GM12864 (cell line): Measurements from ENCODE around the gene PGM5.

ENCODE experiments used
- DNase-seq: peaks from one replicate; pipeline ENCODE4 v3.0.0-alpha.2; 2011; ENCODE audit warnings: low read depth
- H3K4me3 ChIP-seq: 2 replicates; pipeline ENCODE4 v1.5.1; 2011; ENCODE audit warnings: mild to moderate bottlenecking, low read depth, low read length, control low read depth
- CTCF ChIP-seq: IDR thresholded peaks from 2 replicates; pipeline ENCODE4 v1.5.1; 2011; ENCODE audit warnings: low read depth, mild to moderate bottlenecking, moderate library complexity, low read length, control low read depth, inconsistent platforms; ENCODE audit errors: missing control alignments

Gene PGM5

GRCh38 chr9:68536876-68537615 is 180.6 kb downstream of the PGM5 start:
- no peak for DNase-seq
- no peak overlapping the region for H3K4me3 ChIP-seq
- no peak for TF ChIP-seq CTCF

- TF ChIP-seq CTCF, result no peak
- no peak overlapping the region for H3K4me3 ChIP-seq
- no peak for DNase-seq
Observed at GRCh38 chr9:68537616-68537880, 181.1 kb downstream of the PGM5 start.

DNA sequence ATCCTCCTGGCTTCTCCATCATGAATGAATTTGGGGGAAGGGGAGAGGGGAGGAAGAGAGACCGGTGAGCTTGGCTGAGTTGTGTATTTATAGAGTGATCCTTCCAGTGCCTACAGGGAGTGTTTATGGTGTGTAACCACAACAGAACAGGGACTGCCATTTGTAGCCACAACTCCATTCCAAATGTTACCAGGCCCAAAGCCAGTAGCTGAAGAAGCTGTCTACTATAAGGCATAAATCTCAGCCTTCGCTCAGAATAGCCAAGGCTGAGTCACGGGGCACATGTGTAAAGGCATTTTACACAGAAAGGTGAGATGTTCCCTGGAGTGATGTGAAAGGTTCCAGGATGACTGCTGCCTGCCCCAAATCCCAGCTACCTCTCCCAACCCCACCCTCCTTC is 181.8 kb downstream of the PGM5 start:
- no peak for DNase-seq
- TF ChIP-seq CTCF, result no peak
- H3K4me3 ChIP-seq, result no peak overlapping the region

DNA sequence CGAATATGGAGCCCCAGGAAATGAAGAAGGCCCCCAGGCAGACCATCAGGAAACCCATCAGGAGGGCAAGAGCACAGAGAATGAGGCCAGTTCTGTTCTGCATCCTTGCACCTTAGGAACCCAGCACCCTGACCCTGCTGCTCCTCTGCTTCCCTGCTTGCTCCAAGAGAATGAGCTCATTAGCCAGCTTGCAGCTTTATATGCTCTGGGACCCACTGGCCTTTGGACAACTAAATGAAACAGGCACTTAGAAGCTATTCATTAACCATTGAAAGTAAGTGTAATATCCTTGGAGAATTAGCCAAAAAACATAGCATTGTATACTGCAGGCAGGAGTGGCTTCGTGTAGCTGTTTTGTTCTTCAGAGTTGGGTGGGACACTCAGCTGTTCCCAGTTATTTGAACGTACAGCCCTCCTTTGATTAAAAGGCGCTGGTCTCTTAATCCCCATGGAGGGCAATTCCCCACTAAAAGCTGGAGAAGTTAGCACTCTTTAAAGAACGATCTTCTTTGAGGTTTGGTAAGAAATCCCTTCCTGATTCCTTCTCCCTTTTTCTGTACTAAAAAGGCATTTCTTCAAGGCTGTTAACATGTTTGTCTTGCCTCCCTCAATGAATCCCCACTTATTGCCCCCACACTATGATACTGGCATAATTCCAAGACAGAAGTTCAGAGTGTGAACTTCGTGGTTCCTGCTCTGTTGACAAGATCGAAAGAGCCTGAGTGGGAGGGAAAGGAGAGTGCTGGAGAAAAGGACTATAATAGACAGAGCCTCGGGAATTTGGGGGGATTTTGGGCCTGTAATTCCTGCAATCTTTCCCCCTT is 184.5 kb downstream of the PGM5 start, which contains the start of gene TMEM252:
Gene TMEM252, minus strand, starts transcription at position 172 of the 824 bp plus-strand sequence. Its CDS starts 69 bp downstream, at position 103.
- TF ChIP-seq CTCF, result no peak
- DNase-seq, result no peak
- no peak within 1 kb of the TSS for H3K4me3 ChIP-seq

GRCh38 chr9:68541568-68541967 is 185.2 kb downstream of the PGM5 start:
- no peak overlapping the region for H3K4me3 ChIP-seq
- no peak for DNase-seq
- no peak for TF ChIP-seq CTCF

DNA sequence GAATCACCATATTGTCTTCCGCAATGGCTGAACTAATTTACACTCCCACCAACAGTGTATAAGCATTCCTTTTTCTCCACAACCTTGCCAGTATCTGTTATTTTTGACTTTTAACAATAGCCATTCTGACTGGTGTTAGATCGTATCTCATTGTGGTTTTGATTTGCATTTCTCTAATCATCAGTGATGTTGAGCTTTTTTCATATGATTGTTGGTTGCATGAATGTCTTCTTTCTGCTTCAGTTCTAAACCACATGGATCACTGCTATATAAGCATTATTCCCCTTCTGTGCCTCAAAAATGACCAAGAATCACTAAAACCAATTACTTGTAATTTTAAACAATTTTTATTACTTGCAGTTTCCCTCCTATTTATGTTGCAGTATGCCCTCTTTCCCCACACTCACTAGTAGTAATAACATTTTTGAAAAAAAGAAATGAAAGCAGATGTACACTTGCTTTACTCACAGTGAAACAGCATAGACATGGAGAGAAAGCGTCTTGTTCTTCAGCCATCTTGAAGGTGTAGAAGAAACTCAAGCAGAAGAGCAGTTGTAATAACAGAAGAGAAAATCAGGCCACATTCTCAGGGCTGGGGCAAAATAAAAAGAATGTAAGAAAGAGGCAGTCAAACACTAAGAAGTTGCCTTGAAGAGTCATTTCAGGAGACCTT is 188.8 kb downstream of the PGM5 start:
- peak; percentile 57 for DNase-seq
- TF ChIP-seq CTCF, result no peak
- H3K4me3 ChIP-seq, result no peak overlapping the region; the same call in 1 of the 2 replicates
